IMR-90 (cell line): Measurements from ENCODE around the gene CDKN2A. TPM values are rescaled to one million over a fixed set of nuclear protein-coding genes. Genes with fewer than 3 reads are reported as not detected.

ENCODE experiments used
- ATAC-seq: fragments of 200-7000 bp; cut with Tn5 transposase; 2 replicates; pipeline ENCODE4 v1.9.1; 2020; ENCODE audit warnings: low read depth, mild to moderate bottlenecking, moderate library complexity
- BruUV-seq: library from RNA; stranded (reverse); fragments of 400-500 nt; replicated peaks from 2 replicates; lab custom pipeline; 2021; lab: Mats Ljungman, UMichigan
- CTCF ChIA-PET: fragments of 300-600 bp; formaldehyde crosslinking; extraction: SDS; loops from one replicate; lab custom pipeline; 2021; ENCODE audit warnings: antibody characterized with exemption; lab: Yijun Ruan, JAX
- POLR2A ChIA-PET: fragments of 300-600 bp; sonication (Branson Sonifier 250); formaldehyde crosslinking; loops from one replicate; lab custom pipeline; 2022; ENCODE audit warnings: antibody characterized with exemption; ENCODE audit not compliant: unreplicated experiment; lab: Charles Lee
- DNase-seq: peaks from one replicate; pipeline ENCODE4 v3.0.0; 2013
- H2AFZ ChIP-seq: replicated peaks from 2 replicates; pipeline ENCODE3; 2013; ENCODE audit warnings: low read length, mild to moderate bottlenecking; ENCODE audit not compliant: poor library complexity
- H2AK5ac ChIP-seq: 2 replicates; pipeline ENCODE4 v1.6.1; 2013; ENCODE audit warnings: low read depth, low read length, inconsistent platforms
- H2AK9ac ChIP-seq: replicated peaks from 2 replicates; pipeline ENCODE3; 2013; ENCODE audit warnings: mild to moderate bottlenecking, low read depth, low read length, moderate library complexity; ENCODE audit not compliant: poor library complexity
- H2BK120ac ChIP-seq: 2 replicates; pipeline ENCODE4 v1.6.1; 2013; ENCODE audit warnings: low read depth, low read length, inconsistent platforms
- H2BK15ac ChIP-seq: 3 replicates; pipeline ENCODE4 v1.6.1; 2013; ENCODE audit warnings: low read depth, low read length, inconsistent platforms
- H2BK20ac ChIP-seq: 2 replicates; pipeline ENCODE4 v1.6.1; 2013; ENCODE audit warnings: low read depth, mild to moderate bottlenecking, inconsistent platforms, low read length, moderate library complexity
- H2BK5ac ChIP-seq: 2 replicates; pipeline ENCODE4 v1.6.1; 2013; ENCODE audit warnings: mild to moderate bottlenecking, low read depth, low read length, inconsistent platforms; ENCODE audit not compliant: poor library complexity, severe bottlenecking
- H3K14ac ChIP-seq: replicated peaks from 2 replicates; pipeline ENCODE4 v1.6.1; 2013; ENCODE audit warnings: low read depth, low read length, inconsistent platforms
- H3K18ac ChIP-seq: 2 replicates; pipeline ENCODE4 v1.6.1; 2013; ENCODE audit warnings: low read depth, low read length, control low read depth
- H3K23ac ChIP-seq: 2 replicates; pipeline ENCODE4 v1.6.1; 2013; ENCODE audit warnings: low read depth, low read length, inconsistent platforms
- H3K27ac ChIP-seq: 2 replicates; pipeline ENCODE4 v1.5.1; 2013; ENCODE audit warnings: mild to moderate bottlenecking, control low read depth, low read length; ENCODE audit not compliant: insufficient read depth
- H3K27me3 ChIP-seq: 2 replicates; pipeline ENCODE4 v1.6.1; 2013; ENCODE audit warnings: low read length; ENCODE audit not compliant: control insufficient read depth, insufficient read depth
- H3K36me3 ChIP-seq: 2 replicates; pipeline ENCODE4 v1.6.1; 2013; ENCODE audit warnings: low read length, mixed read lengths; ENCODE audit not compliant: control insufficient read depth, insufficient read depth
- H3K4ac ChIP-seq: 2 replicates; pipeline ENCODE4 v1.6.1; 2013; ENCODE audit warnings: low read depth, low read length, inconsistent platforms
- H3K4me1 ChIP-seq: 2 replicates; pipeline ENCODE4 v1.6.1; 2013; ENCODE audit warnings: low read length, mixed read lengths; ENCODE audit not compliant: control insufficient read depth, insufficient read depth
- H3K4me2 ChIP-seq: 2 replicates; pipeline ENCODE4 v1.6.1; 2013; ENCODE audit warnings: low read depth, mild to moderate bottlenecking, control low read depth, low read length, moderate library complexity
- H3K4me3 ChIP-seq: 2 replicates; pipeline ENCODE4 v1.5.1; 2013; ENCODE audit warnings: low read depth, mild to moderate bottlenecking, control low read depth, low read length, moderate library complexity; ENCODE audit not compliant: insufficient read depth
- H3K56ac ChIP-seq: 2 replicates; pipeline ENCODE4 v1.6.1; 2013; ENCODE audit warnings: low read length, inconsistent platforms; ENCODE audit not compliant: insufficient read depth; ENCODE audit errors: extremely low read depth
- H3K79me1 ChIP-seq, 2 experiments: 2 replicates each; pipeline ENCODE4 v1.6.1; 2013; ENCODE audit warnings: low read length in 2 of 2, inconsistent platforms in 1 of 2, low read depth in 1 of 2
- H3K9ac ChIP-seq: 2 replicates; pipeline ENCODE4 v1.6.1; 2013; ENCODE audit warnings: low read depth, low read length, control low read depth
- H3K9me1 ChIP-seq: 2 replicates; pipeline ENCODE4 v1.6.1; 2013; ENCODE audit warnings: low read length, inconsistent platforms; ENCODE audit not compliant: insufficient read depth
- H3K9me3 ChIP-seq: 2 replicates; pipeline ENCODE4 v1.6.1; 2013; ENCODE audit warnings: low read length; ENCODE audit not compliant: control insufficient read depth, insufficient read depth
- H4K20me1 ChIP-seq: 2 replicates; pipeline ENCODE4 v1.6.1; 2013; ENCODE audit warnings: low read length, inconsistent platforms; ENCODE audit not compliant: insufficient read depth
- H4K5ac ChIP-seq: 2 replicates; pipeline ENCODE4 v1.6.1; 2013; ENCODE audit warnings: mild to moderate bottlenecking, low read depth, low read length, control low read depth
- H4K8ac ChIP-seq, 2 experiments: 2 replicates each; pipeline ENCODE4 v1.6.1; 2013; ENCODE audit warnings: low read depth in 2 of 2, low read length in 2 of 2, control low read depth in 1 of 2, inconsistent platforms in 1 of 2
- H4K91ac ChIP-seq: 2 replicates; pipeline ENCODE4 v1.6.1; 2013; ENCODE audit warnings: low read depth, low read length, inconsistent platforms; ENCODE audit not compliant: insufficient read depth
- CEBPB ChIP-seq: IDR thresholded peaks from 2 replicates; pipeline ENCODE4 v1.6.1; 2012; ENCODE audit warnings: low read depth, low read length, improper control_type of control experiment
- RCOR1 ChIP-seq: IDR thresholded peaks from 2 replicates; pipeline ENCODE4 v1.6.1; 2012; ENCODE audit warnings: mild to moderate bottlenecking, low read length, improper control_type of control experiment; ENCODE audit not compliant: insufficient replicate concordance
- SMC3 ChIP-seq: fragments of 150-350 bp; IDR thresholded peaks from 2 replicates; pipeline ENCODE4 v1.6.1; 2016; ENCODE audit warnings: low read depth, mild to moderate bottlenecking, antibody characterized with exemption, low read length, moderate library complexity
- USF2 ChIP-seq: fragments of 150-350 bp; IDR thresholded peaks from 2 replicates; pipeline ENCODE4 v1.6.1; 2017; ENCODE audit warnings: mild to moderate bottlenecking, antibody characterized with exemption, low read length, low read depth
- WGBS, 2 experiments: methylation state at CpG; one replicate each; pipeline versions ENCODE4 v1.1.5 to v1.1.7; 2013; ENCODE audit warnings: missing lambda C conversion rate in 2 of 2; ENCODE audit not compliant: insufficient read length in 1 of 2; ENCODE audit errors: extremely low coverage in 2 of 2; 5-methylcytosine and 5-hydroxymethylcytosine counted together
- dilution Hi-C: fragments of 300-500 bp; cut with HindIII; formaldehyde crosslinking; loops from one replicate; pipeline ENCODE4 v1.14.3; 2018; ENCODE audit warnings: low sequenced_read_pairs; ENCODE audit not compliant: unreplicated experiment
- in situ Hi-C: fragments of 300-500 bp; cut with MboI; formaldehyde crosslinking; loops from 3 replicates; pipeline ENCODE4 v1.14.3; 2019; ENCODE audit warnings: low sequenced_read_pairs, inconsistent platforms, mixed read lengths
- intact Hi-C: fragments of 100-400 bp; cut with micrococcal nuclease; formaldehyde crosslinking; loops from 2 replicates; pipeline ENCODE4 v1.10.0; 2022
- polyA plus RNA-seq, 3 experiments: library from polyadenylated mRNA; depleted of rRNA; stranded (reverse); fragments of >200 nt; gene quantifications; 2 replicates each; pipeline ENCODE4 v1.2.3, GENCODE V29; 2012; ENCODE audit warnings: low replicate concordance in 1 of 3
- total RNA-seq: library from RNA; depleted of rRNA; stranded (reverse); fragments of >200 nt; gene quantifications from 2 replicates; pipeline ENCODE4 v1.2.3, GENCODE V29; 2012

The CDKN2A gene
- total and polyA plus RNA-seq, 2 of the 4 experiments (the other 2 are of a cell fraction): 11.3 to 75.3 TPM

DNA sequence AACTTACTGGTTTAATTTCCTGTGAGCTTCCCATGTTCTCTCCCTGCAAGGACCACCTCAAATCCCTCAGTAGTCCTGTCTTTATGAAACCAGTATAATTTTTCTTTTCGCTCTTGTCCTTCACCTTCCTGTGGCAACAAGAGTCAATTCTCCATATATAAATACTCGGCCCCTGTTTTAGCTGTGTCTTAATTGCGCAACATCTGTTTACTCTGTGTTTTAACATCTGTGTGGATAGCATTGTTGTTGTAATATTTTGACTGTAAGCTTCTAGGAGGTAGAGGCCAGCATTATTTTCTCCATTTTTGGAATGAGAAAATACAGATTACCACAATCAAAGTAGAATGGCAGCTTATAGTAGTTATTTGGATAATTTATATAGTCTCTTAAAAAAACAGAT is 45.1 kb upstream of the CDKN2A start:
- H3K56ac ChIP-seq: no peak overlapping the region
- no peak overlapping the region for H4K5ac ChIP-seq
- no peak overlapping the region for H2BK20ac ChIP-seq
- H3K4me1 ChIP-seq: peaks cover 4% of the 10 kb centered on the region
- H3K4me2 ChIP-seq: no peak overlapping the region
- no peak overlapping the region for H3K27ac ChIP-seq
- H3K4ac ChIP-seq: peak overlapping the region; percentile 11; the same call in 1 of the 2 replicates
- no CpG with 5 or more reads among the region's 3 CpGs for WGBS, 2 experiments
- no peaks in the 10 kb centered on the region for H3K27me3 ChIP-seq
- no peaks in the 10 kb centered on the region for H3K9me3 ChIP-seq
- no peak overlapping the region for H3K18ac ChIP-seq
- H3K4me3 ChIP-seq: no peak overlapping the region
- no peak overlapping the region for H4K8ac ChIP-seq
- in situ Hi-C loops (no loop called here), dilution Hi-C loops (no loop called here), intact Hi-C loops (loop anchor here (2.0 kb wide), 1 partner anchor 226 kb away; no protein-coding TSS in a partner anchor)
- CTCF ChIA-PET: interaction anchor here (1.8 to 6.4 kb wide), 3 partner anchors 30 to 225 kb away, joined by 7 to 34 read pairs (median 12); partner anchors contain the start of gene CDKN2B
- POLR2A ChIA-PET: no interaction called here
- H3K9me1 ChIP-seq: peaks cover 3% of the 10 kb centered on the region
- BruUV-seq: no TSS peak
- H3K23ac ChIP-seq: no peak overlapping the region
- H3K14ac ChIP-seq: no peak overlapping the region
- H2BK5ac ChIP-seq: no peak overlapping the region
- no peak overlapping the region for H2AK9ac ChIP-seq
- H4K91ac ChIP-seq: no peak overlapping the region
- no peak overlapping the region for H2AK5ac ChIP-seq
- DNase-seq: no peak
- no peak overlapping the region for H3K9ac ChIP-seq
- H2BK15ac ChIP-seq: no peak overlapping the region
- no peaks in the 10 kb centered on the region for H3K79me1 ChIP-seq
- no peak for TF ChIP-seq RCOR1
- peak; percentile 97 for TF ChIP-seq CEBPB
- no peak for TF ChIP-seq USF2
- TF ChIP-seq SMC3: no peak
- H3K36me3 ChIP-seq: peaks cover 1% of the 10 kb centered on the region; the same call in 1 of the 2 replicates
- no peak for ATAC-seq
- H2BK120ac ChIP-seq: no peak overlapping the region; the same call in 1 of the 2 replicates
- no peaks in the 10 kb centered on the region for H4K20me1 ChIP-seq
- no peak overlapping the region for H2AFZ ChIP-seq
